ENCODE measurements around the gene DNAH6. TPM values are rescaled to one million over a fixed set of nuclear protein-coding genes. Genes with fewer than 3 reads are reported as not detected.
A peak's percentile ranks its signal among the peaks of the same experiment; 100 is the strongest.

Gene DNAH6
- total and polyA plus RNA-seq, 2 of the 13 experiments (the other 11 are each of a cell fraction or from before 2014, with no cell fraction given): 0.01 TPM; not detected in 1

DNA sequence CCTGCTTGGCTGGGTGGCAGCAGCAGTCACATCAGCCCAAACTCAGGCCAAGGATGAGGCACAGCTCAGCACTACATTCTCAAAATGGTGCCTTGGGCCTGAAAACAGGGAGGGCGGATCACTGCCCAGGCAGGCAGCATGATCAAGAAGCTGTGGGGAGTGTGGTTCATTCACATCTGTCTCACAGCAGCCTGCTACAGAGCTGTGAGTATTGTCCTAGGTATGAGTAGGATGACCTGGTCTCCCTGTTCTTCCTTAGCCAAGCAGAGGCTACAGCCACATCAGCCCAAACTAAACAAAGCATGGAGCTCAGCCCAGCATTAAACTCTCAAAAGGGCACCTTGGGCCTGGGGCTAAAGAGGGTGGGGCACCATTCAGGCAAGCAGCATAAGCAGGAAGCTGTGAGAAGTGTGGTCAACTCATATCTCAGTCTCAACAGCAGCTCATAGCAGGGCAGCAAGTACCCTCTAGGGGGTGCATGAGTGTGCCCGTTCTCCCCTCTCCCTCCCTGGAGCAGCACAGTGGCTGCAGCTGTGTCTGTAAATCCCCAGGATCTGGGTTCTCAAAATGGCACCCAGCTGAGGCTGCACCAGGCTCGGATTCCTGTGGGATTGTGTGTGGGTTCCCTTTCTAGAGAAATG lies 225.0 kb downstream of the DNAH6 start (continued):
- TF ChIP-seq, protein P1, sequence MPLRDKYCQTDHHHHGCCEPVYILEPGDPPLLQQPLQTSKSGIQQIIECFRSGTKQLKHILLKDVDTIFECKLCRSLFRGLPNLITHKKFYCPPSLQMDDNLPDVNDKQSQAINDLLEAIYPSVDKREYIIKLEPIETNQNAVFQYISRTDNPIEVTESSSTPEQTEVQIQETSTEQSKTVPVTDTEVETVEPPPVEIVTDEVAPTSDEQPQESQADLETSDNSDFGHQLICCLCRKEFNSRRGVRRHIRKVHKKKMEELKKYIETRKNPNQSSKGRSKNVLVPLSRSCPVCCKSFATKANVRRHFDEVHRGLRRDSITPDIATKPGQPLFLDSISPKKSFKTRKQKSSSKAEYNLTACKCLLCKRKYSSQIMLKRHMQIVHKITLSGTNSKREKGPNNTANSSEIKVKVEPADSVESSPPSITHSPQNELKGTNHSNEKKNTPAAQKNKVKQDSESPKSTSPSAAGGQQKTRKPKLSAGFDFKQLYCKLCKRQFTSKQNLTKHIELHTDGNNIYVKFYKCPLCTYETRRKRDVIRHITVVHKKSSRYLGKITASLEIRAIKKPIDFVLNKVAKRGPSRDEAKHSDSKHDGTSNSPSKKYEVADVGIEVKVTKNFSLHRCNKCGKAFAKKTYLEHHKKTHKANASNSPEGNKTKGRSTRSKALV (CRISPR knock-in tag; IDR thresholded peaks at IDR 0.05): no peak
- TF ChIP-seq, protein P2, sequence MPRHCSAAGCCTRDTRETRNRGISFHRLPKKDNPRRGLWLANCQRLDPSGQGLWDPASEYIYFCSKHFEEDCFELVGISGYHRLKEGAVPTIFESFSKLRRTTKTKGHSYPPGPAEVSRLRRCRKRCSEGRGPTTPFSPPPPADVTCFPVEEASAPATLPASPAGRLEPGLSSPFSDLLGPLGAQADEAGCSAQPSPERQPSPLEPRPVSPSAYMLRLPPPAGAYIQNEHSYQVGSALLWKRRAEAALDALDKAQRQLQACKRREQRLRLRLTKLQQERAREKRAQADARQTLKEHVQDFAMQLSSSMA (CRISPR knock-in tag; IDR thresholded peaks at IDR 0.05): no peak
- TF ChIP-seq GATAD1 (CRISPR knock-in tag; IDR thresholded peaks at IDR 0.05) (no peak), MXI1 (IDR thresholded peaks at IDR 0.05; ENCODE audit: borderline replicate concordance, low read depth, low read length) (no peak), XRCC5 (optimal IDR thresholded peaks at IDR 0.05; ENCODE audit: low read length) (peak; percentile 52), SNRNP70 (IDR thresholded peaks at IDR 0.05; ENCODE audit: low read depth, low read length) (no peak), PRPF4 (IDR thresholded peaks at IDR 0.05; ENCODE audit: low read depth, low read length, poor library complexity, severe bottlenecking) (no peak), PAWR (CRISPR knock-in tag; IDR thresholded peaks at IDR 0.05; ENCODE audit: borderline replicate concordance) (no peak), SMC3 (IDR thresholded peaks at IDR 0.05; ENCODE audit: low read length) (peak; percentile 30; the same call in 1 of the 2 replicates), ZNF777 (CRISPR knock-in tag; IDR thresholded peaks at IDR 0.05) (no peak), TRIM24 (CRISPR knock-in tag; IDR thresholded peaks at IDR 0.05) (no peak), TAF15 (IDR thresholded peaks at IDR 0.05; ENCODE audit: low read depth, low read length, poor library complexity, severe bottlenecking) (no peak), RAD21 (CRISPR knock-in tag; IDR thresholded peaks at IDR 0.05) (0 out of 2 replicates have a peak, but pooled peaks have one; percentile 39)
- TF ChIP-seq, protein P3, sequence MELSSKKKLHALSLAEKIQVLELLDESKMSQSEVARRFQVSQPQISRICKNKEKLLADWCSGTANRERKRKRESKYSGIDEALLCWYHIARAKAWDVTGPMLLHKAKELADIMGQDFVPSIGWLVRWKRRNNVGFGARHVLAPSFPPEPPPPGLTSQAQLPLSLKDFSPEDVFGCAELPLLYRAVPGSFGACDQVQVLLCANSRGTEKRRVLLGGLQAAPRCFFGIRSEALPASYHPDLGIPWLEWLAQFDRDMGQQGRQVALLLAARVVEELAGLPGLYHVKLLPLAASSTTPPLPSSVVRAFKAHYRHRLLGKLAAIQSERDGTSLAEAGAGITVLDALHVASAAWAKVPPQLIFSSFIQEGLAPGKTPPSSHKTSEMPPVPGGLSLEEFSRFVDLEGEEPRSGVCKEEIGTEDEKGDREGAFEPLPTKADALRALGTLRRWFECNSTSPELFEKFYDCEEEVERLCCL (CRISPR knock-in tag; IDR thresholded peaks at IDR 0.05; ENCODE audit: borderline replicate concordance): no peak
